Measurements from ENCODE around the gene SPRED1.
"Not testable (repeated sequence)": the region's sequence is repeated elsewhere in the genome, so short reads cannot be mapped to it uniquely, and the experiment has no call there.

SPRED1 gene

DNA sequence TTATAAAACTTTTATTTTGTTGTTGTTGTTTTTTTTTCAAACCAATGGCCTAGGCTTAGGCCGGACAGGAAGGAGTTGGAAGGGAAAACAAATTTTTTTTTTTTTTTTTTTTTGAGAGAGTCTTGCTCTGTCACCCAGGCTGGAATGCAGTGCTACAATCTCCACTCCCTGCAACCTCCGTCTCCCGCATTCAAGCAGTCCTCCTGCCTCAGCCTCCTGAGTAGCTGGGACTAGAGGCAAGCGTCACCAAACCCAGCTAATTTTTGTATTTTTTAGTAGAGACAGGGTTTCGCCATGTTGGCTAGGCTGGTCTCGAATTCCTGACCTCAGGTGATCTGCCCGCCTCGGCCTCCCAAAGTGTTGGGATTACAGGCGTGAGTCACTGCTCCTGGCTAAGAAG, 15.6 kb upstream of the SPRED1 start:
- DNase-seq: not testable (repeated sequence)

DNA sequence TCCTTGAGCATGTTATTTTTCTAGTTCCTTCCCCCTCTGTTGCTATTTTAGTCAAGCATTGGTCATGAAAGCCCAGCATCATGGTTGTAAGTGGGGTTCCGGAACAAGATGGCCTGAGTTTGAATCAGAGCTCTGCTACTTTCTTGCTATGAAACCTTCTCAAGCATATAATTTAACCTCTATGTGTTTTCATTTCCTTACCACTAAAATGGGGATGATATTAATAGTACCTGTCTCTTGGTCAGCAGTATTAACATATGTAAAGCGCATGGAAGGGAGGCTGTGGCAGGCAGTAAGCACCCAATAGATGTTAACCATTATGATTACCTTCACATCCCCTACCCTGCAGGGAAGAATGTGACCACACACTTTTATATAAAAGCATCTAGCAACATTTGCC, 14.3 kb upstream of the SPRED1 start:
- no peak for DNase-seq

DNA sequence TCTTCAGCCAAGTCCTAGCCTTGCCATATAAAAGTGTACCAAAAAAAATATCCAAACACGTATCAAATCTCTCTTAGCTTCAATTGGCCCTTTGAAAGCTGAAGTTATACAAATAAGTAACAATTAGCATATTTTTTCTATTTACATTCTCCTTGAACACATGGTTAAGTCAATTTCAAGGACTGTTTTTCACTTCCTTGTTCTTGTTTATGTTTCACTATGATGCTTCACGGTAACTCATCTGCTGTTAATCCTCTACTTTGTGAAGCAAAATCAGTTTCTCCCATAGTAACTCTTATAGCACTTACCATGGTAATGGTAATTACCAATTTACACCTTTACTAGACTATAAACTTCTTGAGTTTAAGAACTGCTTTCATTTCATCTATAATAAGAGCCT, 10.6 kb upstream of the SPRED1 start:
- DNase-seq: no peak

DNA sequence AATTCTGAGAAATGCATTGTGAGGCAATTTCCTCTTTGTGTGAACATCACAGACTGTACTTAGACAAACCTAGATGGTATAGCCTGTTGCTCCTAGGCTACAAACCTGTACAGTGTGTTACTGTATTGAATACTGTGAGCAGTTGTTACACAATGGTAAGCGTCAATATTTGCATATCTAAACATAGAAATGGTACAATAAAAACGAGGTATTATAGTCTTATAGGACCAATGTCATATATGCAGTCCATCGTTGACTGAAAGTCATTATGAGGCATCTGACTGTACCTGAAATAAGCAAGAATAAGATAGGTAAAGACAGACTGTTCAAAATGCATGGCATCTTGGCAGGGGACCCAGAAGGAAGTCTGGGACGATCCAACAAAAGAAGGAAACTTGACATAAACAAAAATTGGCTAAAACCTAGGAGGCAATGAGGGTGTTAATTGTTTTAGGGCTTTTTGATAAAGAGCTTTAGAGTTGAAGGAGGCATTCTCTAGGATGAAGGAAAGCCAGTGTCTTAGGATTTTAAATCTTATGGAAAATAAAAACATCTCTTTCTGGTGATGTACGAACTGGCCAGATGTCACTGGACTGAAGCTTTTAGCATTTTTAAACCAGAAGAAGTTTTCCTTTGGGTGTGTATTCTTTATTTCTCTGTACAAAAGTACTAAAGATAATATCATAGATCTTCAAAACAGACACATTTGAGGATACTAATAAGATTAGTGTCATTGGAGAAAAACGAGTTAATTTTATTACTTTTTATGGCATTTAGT, 9.2 kb upstream of the SPRED1 start:
- DNase-seq: no peak

DNA sequence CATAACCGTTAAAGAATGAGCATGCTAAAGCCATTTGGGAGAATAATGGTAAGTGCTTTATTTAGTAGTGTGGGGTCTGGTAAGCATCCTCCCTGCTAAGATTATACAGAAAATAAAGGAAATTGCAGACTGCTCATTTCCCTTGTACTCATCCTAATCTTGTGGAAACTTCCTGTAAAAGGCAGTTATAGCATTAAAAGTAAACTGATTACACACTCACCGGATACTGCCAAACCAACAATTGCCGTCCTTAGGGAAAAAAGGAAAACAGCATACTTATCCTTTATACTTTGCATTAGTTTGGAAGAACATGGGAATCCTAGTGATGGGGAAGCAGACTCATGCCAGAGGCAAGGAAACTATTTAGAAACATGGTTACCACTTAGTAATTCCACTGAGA, 5.3 kb upstream of the SPRED1 start:
- no peak for DNase-seq

DNA sequence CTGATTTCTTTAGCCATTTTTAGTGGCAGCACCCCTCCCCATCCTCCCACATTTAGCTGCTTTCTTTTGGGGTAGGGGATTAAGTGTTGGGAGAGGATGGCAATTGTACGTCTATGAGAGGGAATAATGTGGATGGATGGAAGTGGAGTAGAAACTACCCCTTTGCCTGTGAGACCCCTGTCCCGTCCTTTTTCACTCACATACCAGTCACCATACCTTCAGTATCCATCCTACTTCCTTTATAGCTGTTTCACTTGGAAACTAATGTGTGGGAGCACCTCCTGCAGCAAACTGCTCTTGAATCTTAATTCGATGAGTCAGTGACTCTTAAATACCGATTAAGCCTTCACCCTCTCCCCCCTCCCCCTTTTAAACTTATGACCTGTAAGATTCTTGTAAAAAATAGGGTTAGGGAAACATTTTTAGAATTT, 730 bp downstream of the SPRED1 start:
- no peak for DNase-seq

DNA sequence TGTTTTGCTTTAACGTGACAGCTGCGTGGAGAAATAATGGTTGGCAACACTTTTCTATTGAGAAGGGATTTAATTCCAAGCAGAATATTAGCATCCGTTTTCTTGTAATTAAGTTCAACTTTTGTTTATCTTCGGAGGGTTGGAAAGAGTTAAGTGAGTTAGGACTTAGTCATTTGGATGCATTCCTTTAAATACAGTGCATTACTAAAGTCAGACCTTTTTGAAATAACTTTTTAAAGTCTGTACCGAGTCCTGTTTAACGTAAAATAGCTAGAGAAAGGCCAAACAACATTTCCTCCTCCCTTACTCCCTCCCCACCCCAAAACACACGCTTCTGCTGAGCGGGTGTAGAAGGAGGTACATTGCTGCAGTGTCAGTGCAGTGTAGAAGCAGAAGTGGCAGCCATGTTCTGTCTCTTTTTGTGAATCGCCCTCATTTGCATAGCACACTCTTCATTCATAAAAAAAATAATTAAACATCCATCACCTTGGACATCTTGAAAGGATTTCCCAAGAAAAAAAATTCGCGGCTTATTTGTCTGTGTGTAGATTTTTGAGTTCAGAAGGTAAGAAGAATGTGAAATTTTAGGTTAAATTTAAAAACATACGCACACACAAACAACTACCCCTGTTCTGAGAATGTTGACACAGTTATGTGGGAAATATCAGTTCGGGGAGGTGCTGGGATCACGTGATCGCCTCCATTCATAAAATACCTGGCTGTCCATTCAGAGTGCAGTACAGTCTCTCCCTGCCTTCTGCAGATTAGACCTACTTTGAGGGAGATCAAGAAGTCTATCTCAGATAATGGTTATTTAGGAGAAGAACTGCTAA, 1.6 kb downstream of the SPRED1 start:
- no peak for DNase-seq

DNA sequence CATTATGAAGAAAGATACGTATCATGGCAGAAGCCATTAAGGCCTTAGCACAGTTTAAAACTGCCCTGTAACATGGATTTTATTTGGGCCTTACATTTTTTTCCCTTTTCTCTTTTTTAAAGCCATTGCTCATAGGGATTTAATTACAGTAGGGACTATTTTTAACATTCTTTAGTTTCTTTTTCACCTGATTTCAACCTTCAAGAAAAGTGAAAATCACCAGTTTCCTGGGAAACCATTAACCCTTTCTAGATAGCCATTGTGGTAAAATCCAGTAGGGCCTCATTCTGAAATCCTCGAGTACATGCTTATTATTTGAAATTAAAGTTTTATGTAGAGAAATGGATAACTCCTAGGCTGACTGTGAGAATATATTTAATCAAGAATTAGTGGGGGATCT, 3.1 kb downstream of the SPRED1 start:
- DNase-seq: no peak

DNA sequence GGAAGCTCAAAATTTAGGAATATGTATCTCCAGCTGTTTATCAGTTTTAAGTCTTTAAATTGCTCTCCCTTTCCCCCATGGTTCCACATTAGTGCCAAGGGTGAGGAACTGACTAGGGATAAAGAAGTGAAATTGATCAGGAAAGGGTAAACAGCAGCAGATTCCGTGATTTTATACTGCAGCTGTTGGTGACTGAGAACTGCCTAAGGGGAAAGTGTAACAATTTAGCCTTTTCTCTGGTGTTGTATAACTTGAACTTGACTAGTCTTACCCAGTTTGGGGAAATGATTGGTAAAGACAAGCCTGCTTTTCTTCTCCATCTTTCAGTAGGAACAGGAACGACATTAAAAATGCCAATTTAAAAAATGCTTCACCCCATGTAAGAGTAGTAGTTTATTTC, 5.0 kb downstream of the SPRED1 start:
- DNase-seq: no peak

DNA sequence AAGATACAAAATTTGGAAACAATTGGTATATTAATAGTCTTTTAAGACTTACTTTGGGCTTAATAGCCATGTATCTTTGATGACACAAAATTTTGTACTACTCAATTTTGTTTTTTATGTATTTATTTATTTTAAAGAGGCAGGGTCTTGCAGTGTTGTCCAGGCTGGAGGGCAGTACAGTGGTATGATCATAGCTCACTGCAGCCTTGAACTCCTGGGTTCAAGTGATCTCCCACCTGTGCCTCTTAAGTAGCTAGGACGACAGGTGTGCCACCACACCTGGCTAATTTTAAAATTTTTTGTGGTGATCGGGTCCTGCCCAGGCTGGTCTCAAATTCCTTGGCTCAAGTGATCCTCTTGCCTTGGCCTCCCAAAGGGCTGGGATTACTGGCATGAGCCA, 6.5 kb downstream of the SPRED1 start:
- DNase-seq: no peak

DNA sequence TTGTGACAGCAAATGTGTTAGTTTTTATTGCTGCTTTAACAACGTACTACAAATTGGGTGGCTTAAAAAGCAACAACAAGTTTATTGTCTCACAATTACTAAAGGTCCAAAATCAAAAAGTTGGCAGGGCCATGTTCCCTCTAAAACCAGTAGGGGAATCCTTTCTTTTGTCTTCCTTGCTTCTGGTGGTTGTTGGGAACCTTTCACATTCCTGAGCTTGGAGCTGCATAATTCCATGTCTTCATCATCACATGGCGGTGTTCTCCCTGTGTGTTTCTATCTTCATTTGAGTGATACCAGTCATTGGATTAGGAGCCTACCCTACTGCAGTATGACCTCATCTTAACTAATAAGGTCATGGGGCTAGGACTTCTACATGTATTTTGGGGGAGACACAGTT, 7.4 kb downstream of the SPRED1 start:
- no peak for DNase-seq

DNA sequence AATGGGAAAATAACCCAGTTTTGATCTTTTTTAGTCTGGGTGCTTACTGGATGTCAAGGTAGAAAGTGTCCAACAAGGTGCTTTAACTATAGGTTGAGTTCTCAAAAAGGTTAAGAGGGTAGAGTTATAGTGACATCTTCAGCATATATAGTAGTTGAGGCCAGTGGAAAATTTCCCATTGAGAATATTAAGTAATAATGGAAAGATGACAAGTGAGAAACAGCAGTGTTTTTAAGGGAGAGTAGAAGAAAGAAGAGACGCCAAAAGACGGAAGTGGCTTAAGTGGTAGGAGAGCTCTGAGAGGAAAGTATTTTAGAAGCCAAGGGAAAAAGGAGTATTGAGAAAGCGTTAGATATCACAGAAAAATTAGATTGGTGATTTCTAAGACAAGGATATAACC, 10.6 kb downstream of the SPRED1 start:
- no peak for DNase-seq

DNA sequence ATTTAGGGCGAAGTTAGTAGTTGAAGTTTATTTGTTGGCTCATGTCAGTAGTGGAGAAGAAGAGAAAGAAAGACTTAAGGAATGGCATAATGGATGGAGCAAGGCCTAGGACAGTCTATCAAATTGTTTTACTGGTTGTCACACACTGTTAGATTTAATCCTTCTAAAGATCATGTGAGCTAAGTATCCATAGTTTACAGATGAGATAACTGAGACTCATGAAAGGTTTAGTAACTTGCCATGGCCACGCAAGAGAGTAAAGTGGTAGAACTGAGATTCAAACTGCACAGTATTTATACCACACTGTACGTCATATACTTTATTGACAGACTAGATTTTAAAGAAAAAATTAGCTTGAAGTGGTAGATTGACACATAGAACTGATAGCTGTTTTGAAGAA, 11.4 kb downstream of the SPRED1 start:
- no peak for DNase-seq

DNA sequence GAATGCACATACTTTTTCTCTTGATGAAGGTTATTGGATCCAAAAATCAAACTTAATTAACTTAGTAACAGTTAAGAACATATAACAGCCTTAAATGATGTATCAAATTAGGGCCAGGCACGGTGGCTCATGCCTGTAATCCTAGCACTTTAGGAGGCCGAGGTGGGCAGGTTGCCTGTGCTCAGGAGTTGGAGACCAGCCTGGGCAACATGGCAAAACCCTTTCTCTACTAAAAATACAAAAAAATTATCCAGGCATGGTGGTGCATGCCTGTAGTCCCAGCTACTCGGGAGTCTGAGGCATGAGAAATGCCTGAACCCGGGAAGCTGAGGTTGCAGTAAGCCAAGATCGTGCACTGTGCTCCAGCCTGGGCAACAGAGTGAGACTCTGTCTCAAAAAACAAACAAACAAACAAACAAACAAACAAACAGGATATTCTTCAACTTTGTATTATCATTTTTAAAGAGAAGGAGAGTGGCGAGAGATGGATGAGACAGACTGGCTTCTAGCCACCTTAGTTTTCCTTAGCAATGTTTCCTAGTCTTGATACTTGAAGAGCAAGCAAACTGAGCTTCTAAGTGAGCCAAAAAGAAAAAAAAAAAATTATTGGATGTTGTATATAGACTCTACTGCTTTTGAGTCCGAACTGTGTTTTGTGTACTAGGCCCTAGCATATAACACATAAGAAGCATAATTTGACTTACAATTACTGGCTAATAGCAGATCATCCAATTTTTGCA, 13.8 kb downstream of the SPRED1 start:
- DNase-seq: no peak

DNA sequence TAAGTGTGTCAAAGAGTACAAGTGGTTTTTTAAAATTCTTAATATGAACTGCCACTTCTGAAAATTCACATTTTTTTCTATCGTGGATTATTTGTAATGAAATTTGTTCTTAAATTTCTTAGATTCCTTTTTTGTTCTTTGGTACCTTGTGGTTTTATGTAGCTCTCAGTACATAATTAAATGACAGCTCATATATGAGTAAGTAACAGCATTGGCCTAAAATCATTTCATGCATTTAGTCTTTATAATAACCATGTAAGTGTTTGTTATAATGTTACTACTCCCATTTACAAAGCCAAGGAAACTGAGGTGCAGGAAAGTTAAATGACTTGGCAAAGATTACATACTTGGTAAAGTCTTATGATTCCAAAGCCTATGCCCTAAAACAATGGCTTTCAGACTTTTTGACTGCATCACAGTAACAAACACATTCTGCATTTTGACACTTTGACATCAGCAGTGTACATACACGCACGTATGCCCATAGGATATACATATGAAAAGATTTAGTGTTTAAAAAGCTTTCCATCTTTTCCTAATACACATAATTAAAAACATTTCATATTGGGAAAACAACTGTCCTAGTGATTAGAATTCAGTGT, 14.9 kb downstream of the SPRED1 start:
- no peak for DNase-seq

DNA sequence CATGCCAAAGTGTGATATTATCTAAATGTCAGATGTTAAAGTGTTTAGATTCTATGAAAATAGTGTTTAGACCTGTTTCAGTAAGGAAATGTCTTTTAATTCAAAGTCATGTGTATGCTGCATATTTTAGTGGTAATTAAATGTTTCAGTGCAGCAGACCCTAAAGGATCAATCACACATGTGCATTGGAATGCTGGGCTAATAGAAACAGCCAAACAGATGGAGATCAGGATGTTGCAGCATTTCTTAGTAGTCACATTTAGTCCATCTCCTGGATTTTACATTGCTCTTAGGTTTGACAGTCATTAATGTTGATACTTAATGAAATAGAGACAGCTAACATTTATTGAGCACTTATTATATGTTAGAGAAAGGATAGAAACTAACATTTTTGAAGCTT, 18.5 kb downstream of the SPRED1 start:
- no peak for DNase-seq

DNA sequence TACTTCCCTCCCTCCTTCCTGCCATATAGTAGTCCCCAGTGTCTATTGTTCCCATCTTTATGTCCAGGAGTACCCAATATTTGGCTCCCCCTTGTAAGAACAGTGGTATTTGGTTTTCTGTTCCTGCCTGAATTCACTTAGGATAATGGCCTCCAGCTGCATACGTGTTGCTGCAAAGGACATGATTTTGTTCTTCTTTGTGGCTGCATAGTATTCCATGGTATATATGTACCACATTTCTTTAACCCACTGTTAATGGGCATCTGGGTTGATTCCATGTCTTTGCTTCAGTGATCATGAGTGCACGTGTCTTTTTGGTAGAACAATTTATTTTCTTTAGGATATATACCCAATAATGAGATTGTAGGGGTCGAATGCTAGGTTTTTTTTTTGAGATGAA, 19.3 kb downstream of the SPRED1 start:
- DNase-seq: no peak

DNA sequence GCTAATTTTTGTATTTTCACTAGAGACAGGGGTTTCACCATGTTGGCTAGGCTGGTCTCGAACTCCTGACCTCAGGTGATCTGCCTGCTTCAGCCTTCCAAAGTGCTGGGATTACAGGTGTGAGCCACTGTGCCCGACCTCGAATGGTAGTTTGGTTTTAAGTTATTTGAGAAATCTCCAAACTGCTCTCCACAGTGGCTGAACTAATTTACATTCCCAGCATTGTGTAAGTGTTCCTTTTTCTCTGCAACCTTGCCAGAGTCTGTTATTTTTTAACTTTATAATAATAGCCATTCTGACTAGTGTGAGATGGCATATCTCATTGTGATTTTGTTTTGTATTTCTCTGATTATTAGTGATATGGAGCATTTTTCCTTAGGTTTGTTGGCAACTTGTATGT, 19.8 kb downstream of the SPRED1 start:
- not testable (repeated sequence) for DNase-seq

DNA sequence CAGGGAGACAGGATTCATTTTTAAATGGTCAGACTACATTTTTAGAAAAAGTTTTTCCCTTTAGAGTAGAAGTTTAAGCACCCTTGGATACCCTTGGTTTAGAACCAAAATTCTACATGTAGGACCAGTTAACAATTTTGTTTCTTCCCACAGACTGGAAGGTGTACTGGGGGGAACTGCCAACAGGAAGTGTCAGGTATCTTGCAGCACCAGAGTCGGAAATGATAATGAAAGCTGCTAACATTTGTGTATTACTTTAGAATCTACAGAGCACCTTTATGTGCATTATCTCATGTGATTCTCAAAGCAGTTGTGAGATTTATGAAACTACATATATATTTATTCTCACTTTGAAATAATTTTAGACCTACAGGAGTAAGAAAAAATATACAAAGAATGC, 21.5 kb downstream of the SPRED1 start:
- no peak for DNase-seq

DNA sequence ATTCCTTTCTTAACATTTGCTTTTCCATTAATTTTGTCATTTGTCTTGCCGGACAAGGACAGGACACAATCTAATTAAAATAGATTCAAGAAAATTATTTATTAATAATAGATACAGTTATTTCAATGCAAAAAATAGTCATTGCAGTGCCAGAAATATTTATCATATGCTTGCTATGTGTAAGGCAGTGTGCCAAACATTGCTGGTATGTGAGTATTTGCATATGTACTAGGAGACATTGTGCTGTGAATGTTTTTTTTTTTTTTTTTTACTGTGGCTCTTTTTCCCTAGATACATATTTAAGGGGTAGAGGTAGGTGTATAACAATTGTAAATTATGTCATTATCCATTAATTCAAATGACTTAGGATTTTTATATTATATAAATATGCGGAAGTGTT, 23.3 kb downstream of the SPRED1 start:
- DNase-seq: no peak

DNA sequence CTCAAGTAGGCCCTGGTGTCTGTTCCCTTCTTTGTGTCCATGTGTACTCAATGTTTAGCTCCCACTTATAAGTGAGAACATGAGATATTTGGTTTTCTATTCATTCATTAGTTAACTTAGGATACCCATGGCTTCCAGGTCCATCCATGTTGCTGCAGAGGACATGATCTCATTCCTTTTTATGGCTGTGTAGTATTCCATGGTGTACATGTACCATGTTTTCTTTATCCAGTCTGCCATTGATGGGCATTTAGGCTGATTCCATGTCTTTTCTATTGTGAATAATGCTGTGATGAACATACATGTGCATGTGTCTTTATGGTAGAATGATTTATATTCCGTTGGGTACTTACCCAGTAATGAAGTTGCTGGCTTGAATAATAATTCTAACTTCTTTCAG, 24.6 kb downstream of the SPRED1 start:
- DNase-seq: not testable (repeated sequence)

DNA sequence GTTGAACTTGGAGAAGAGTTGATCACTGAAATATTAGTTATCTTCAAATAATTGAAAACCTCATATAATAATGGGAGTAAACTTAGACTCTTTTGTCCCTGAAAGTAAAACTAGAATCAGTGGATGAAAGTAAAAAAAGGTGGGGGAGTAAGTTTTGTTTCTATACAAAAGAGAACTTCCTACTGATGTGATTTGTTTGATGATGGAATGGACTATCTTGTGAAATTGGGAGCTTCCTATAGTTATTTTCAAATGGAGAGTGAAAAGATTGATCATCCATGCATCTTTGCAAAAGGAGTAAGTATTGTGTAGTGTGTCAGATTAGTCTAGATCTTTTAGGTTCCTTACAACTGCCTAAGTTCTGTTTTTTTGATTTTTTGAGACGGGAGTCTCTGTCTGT, 28.4 kb downstream of the SPRED1 start:
- DNase-seq: no peak

DNA sequence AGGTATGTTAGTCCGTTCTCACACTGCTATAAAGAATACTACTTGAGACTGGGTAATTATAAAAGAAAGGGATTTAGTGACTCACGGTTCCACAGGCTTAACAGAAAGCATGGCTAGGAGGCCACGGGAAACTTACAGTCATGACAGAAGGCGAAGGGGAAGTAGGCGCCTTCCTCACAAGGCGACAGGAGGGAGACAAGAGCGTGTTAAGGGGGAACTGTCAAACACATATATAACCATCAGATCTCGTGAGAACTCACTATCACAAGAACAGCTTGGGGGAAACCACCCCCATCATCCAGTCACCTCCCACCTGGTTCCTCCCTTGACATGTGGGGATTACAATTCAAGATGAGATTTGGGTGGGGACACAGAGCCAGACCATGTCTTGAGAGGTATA, 30.4 kb downstream of the SPRED1 start:
- DNase-seq: no peak

Data from NCI-H2171 (cell line).